Measurements from ENCODE around the gene SDK1.

Gene SDK1

DNA sequence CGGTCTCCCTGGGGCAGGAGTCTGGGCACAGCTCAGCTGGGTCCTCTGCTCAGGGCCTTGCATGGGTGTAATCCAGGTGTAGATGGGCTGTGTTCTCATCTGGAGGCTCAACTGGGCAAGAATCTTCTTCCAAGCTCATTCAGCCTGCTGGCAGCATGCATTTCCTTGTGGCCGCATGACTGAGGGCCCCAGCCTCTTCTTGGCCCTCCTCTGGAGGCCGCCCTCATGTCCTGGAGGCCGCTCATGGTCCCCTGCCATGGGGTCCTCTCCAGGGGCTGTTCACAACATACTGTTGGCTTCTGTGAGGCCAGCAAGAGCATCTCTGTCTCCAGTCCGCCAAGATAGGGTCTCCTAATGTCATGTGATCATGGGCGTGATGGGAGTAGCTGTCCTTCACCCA, 943.6 kb downstream of the SDK1 start:
- no CpG with 5 or more reads among the region's 6 CpGs for WGBS, 2 donors (ENCODE audit: extremely low coverage in 2 of 2, insufficient read length in 2 of 2, insufficient replicate concordance in 1 of 2)

GRCh38 chr7:4245135-4245865, 944.2 kb downstream of the SDK1 start:
- H3K9me3 ChIP-seq (replicated peaks in 1 of 2; ENCODE audit: control insufficient read depth in 2 of 2, insufficient read depth in 1 of 2, low read depth in 1 of 2, low read length in 2 of 2), result peaks cover 0 to 3% of the 10 kb centered on the region in 2 donors
- no peak overlapping the region for H2AFZ ChIP-seq (ENCODE audit: low read length)
- DNase-seq (ENCODE audit: low spot score), result no peak
- H3K23ac ChIP-seq (ENCODE audit: low read depth, low read length, poor library complexity), result no peak overlapping the region
- no peak overlapping the region for H2BK12ac ChIP-seq (ENCODE audit: low read length)
- no peak overlapping the region for H3K9ac ChIP-seq (ENCODE audit: low read depth, low read length, poor library complexity)
- no peaks in the 10 kb centered on the region for H3K27me3 ChIP-seq (ENCODE audit: control insufficient read depth in 3 of 3, insufficient read depth in 3 of 3, low read depth in 1 of 3, low read length in 3 of 3)
- no peak overlapping the region for H3K27ac ChIP-seq (replicated peaks; ENCODE audit: low read length)
- H3K4me3 ChIP-seq (ENCODE audit: low read length in 2 of 2), result peak overlapping the region in 1 of 2 donors; percentile 28
- H3K79me1 ChIP-seq (ENCODE audit: low read depth, low read length), result no peaks in the 10 kb centered on the region
- no peak overlapping the region for H2AK5ac ChIP-seq (ENCODE audit: low read depth, low read length)
- H2BK5ac ChIP-seq (ENCODE audit: low read length), result no peak overlapping the region
- H3K14ac ChIP-seq (ENCODE audit: low read length), result peak overlapping the region; percentile 83
- WGBS, 2 donors (ENCODE audit: extremely low coverage in 2 of 2, insufficient read length in 2 of 2, insufficient replicate concordance in 1 of 2), result no CpG with 5 or more reads among the region's 19 CpGs
- H3K36me3 ChIP-seq (replicated peaks in 1 of 2; ENCODE audit: control insufficient read depth in 2 of 2, insufficient read depth in 2 of 2, low read length in 2 of 2), result peaks cover 0 to 9% of the 10 kb centered on the region in 2 donors
- no peak overlapping the region for H4K91ac ChIP-seq (ENCODE audit: low read depth, low read length, poor library complexity)
- peaks cover 0 to 7% of the 10 kb centered on the region in 2 donors for H3K4me1 ChIP-seq (ENCODE audit: control insufficient read depth in 2 of 2, insufficient read depth in 1 of 2, low read depth in 1 of 2, low read length in 2 of 2)
- H4K8ac ChIP-seq (ENCODE audit: low read depth, low read length), result no peak overlapping the region
- H2BK15ac ChIP-seq (ENCODE audit: low read length), result no peak overlapping the region
- H3K18ac ChIP-seq (ENCODE audit: low read length), result peak overlapping the region; percentile 63
- no peak overlapping the region for H3K4ac ChIP-seq (ENCODE audit: low read length)
- H3K4me2 ChIP-seq (ENCODE audit: insufficient read depth, low read length, poor library complexity, severe bottlenecking), result no peak overlapping the region
- H2BK120ac ChIP-seq (ENCODE audit: low read depth, low read length), result no peak overlapping the region

More for the DNA sequence above, 943.6 kb downstream of the SDK1 start:
- Histone ChIP-seq H3K4me1 (ENCODE audit: control insufficient read depth in 2 of 2, insufficient read depth in 1 of 2, low read depth in 1 of 2, low read length in 2 of 2) (peaks cover 0 to 8% of the 10 kb centered on the region in 2 donors), H3K4me2 (ENCODE audit: insufficient read depth, low read length, poor library complexity, severe bottlenecking) (no peak overlapping the region), H2BK120ac (ENCODE audit: low read depth, low read length) (no peak overlapping the region), H3K18ac (ENCODE audit: low read length) (no peak overlapping the region), H4K91ac (ENCODE audit: low read depth, low read length, poor library complexity) (no peak overlapping the region), H2AK5ac (ENCODE audit: low read depth, low read length) (no peak overlapping the region), H3K27me3 (ENCODE audit: control insufficient read depth in 3 of 3, insufficient read depth in 3 of 3, low read depth in 1 of 3, low read length in 3 of 3) (no peaks in the 10 kb centered on the region), H2BK15ac (ENCODE audit: low read length) (no peak overlapping the region), H2AFZ (ENCODE audit: low read length) (no peak overlapping the region), H2BK12ac (ENCODE audit: low read length) (no peak overlapping the region), H3K36me3 (replicated peaks in 1 of 2; ENCODE audit: control insufficient read depth in 2 of 2, insufficient read depth in 2 of 2, low read length in 2 of 2) (peaks cover 0 to 9% of the 10 kb centered on the region in 2 donors), H2BK5ac (ENCODE audit: low read length) (no peak overlapping the region), H3K27ac (replicated peaks; ENCODE audit: low read length) (no peak overlapping the region), H3K9ac (ENCODE audit: low read depth, low read length, poor library complexity) (no peak overlapping the region), H3K23ac (ENCODE audit: low read depth, low read length, poor library complexity) (no peak overlapping the region), H3K4me3 (ENCODE audit: low read length in 2 of 2) (no peak overlapping the region), H3K4ac (ENCODE audit: low read length) (no peak overlapping the region), H3K9me3 (replicated peaks in 1 of 2; ENCODE audit: control insufficient read depth in 2 of 2, insufficient read depth in 1 of 2, low read depth in 1 of 2, low read length in 2 of 2) (peaks cover 0 to 3% of the 10 kb centered on the region in 2 donors), H4K8ac (ENCODE audit: low read depth, low read length) (no peak overlapping the region), H3K14ac (ENCODE audit: low read length) (no peak overlapping the region), H3K79me1 (ENCODE audit: low read depth, low read length) (no peaks in the 10 kb centered on the region)
- no peak for DNase-seq (ENCODE audit: low spot score)

DNA sequence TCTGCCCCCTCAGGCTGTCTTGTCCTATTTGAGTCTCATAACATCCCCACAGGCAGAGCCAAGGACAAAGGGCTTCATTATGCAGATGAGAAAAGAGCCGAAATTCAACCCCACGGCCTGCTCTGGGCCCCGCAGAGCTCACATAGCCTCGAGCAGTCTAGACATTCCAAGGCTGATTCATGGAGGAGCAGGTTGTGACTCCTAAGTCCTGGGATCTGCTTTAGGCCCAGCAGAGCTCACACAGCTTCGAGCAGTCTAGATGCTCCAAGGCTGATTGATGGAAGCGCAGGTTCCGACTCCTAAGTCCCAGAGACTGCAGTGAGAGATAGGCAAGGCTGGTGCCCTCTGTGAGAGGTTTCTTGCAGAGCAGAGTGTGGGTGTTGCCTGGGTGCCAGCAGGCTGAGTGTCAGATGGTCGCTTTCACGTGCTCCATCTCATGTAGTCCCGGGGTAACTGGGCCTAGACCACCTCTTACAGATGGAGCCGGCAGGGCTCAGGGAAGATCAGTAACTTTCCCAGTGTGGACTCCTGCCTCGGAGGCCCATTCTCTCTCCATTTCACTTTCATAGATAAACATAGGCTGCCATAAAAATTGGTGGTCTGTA, 944.9 kb downstream of the SDK1 start:
- H2BK15ac ChIP-seq (ENCODE audit: low read length), result no peak overlapping the region
- peak overlapping the region; percentile 5 for H3K14ac ChIP-seq (ENCODE audit: low read length)
- no peak for DNase-seq (ENCODE audit: low spot score)
- H3K18ac ChIP-seq (ENCODE audit: low read length), result peak overlapping the region; percentile 32
- peaks cover 0 to 3% of the 10 kb centered on the region in 2 donors for H3K9me3 ChIP-seq (replicated peaks in 1 of 2; ENCODE audit: control insufficient read depth in 2 of 2, insufficient read depth in 1 of 2, low read depth in 1 of 2, low read length in 2 of 2)
- peaks cover 0 to 9% of the 10 kb centered on the region in 2 donors for H3K36me3 ChIP-seq (replicated peaks in 1 of 2; ENCODE audit: control insufficient read depth in 2 of 2, insufficient read depth in 2 of 2, low read length in 2 of 2)
- no peak overlapping the region for H2BK120ac ChIP-seq (ENCODE audit: low read depth, low read length)
- H3K4me1 ChIP-seq (ENCODE audit: control insufficient read depth in 2 of 2, insufficient read depth in 1 of 2, low read depth in 1 of 2, low read length in 2 of 2), result peaks cover 0 to 4% of the 10 kb centered on the region in 2 donors
- H3K79me1 ChIP-seq (ENCODE audit: low read depth, low read length), result no peaks in the 10 kb centered on the region
- H3K4me2 ChIP-seq (ENCODE audit: insufficient read depth, low read length, poor library complexity, severe bottlenecking), result no peak overlapping the region
- H2BK12ac ChIP-seq (ENCODE audit: low read length), result no peak overlapping the region
- WGBS, 2 donors (ENCODE audit: extremely low coverage in 2 of 2, insufficient read length in 2 of 2, insufficient replicate concordance in 1 of 2), result no CpG with 5 or more reads among the region's 12 CpGs
- no peak overlapping the region for H4K91ac ChIP-seq (ENCODE audit: low read depth, low read length, poor library complexity)
- H3K27me3 ChIP-seq (ENCODE audit: control insufficient read depth in 3 of 3, insufficient read depth in 3 of 3, low read depth in 1 of 3, low read length in 3 of 3), result no peaks in the 10 kb centered on the region
- no peak overlapping the region for H3K4me3 ChIP-seq (ENCODE audit: low read length in 2 of 2)
- H3K27ac ChIP-seq (replicated peaks; ENCODE audit: low read length), result no peak overlapping the region
- H3K23ac ChIP-seq (ENCODE audit: low read depth, low read length, poor library complexity), result no peak overlapping the region
- H2AFZ ChIP-seq (ENCODE audit: low read length), result no peak overlapping the region
- H2AK5ac ChIP-seq (ENCODE audit: low read depth, low read length), result no peak overlapping the region
- no peak overlapping the region for H3K4ac ChIP-seq (ENCODE audit: low read length)
- no peak overlapping the region for H2BK5ac ChIP-seq (ENCODE audit: low read length)
- H3K9ac ChIP-seq (ENCODE audit: low read depth, low read length, poor library complexity), result no peak overlapping the region
- H4K8ac ChIP-seq (ENCODE audit: low read depth, low read length), result no peak overlapping the region

- Histone ChIP-seq H3K27ac (replicated peaks; ENCODE audit: low read length) (no peak overlapping the region), H3K18ac (ENCODE audit: low read length) (no peak overlapping the region), H3K14ac (ENCODE audit: low read length) (no peak overlapping the region), H3K23ac (ENCODE audit: low read depth, low read length, poor library complexity) (no peak overlapping the region), H3K9me3 (replicated peaks in 1 of 2; ENCODE audit: control insufficient read depth in 2 of 2, insufficient read depth in 1 of 2, low read depth in 1 of 2, low read length in 2 of 2) (peaks cover 0 to 3% of the 10 kb centered on the region in 2 donors), H2AK5ac (ENCODE audit: low read depth, low read length) (no peak overlapping the region), H2AFZ (ENCODE audit: low read length) (no peak overlapping the region), H2BK12ac (ENCODE audit: low read length) (no peak overlapping the region), H3K36me3 (replicated peaks in 1 of 2; ENCODE audit: control insufficient read depth in 2 of 2, insufficient read depth in 2 of 2, low read length in 2 of 2) (peaks cover 0 to 9% of the 10 kb centered on the region in 2 donors), H3K4ac (ENCODE audit: low read length) (no peak overlapping the region), H3K4me1 (ENCODE audit: control insufficient read depth in 2 of 2, insufficient read depth in 1 of 2, low read depth in 1 of 2, low read length in 2 of 2) (peaks cover 0 to 4% of the 10 kb centered on the region in 2 donors), H2BK5ac (ENCODE audit: low read length) (no peak overlapping the region), H3K4me2 (ENCODE audit: insufficient read depth, low read length, poor library complexity, severe bottlenecking) (no peak overlapping the region), H3K27me3 (ENCODE audit: control insufficient read depth in 3 of 3, insufficient read depth in 3 of 3, low read depth in 1 of 3, low read length in 3 of 3) (no peaks in the 10 kb centered on the region), H4K91ac (ENCODE audit: low read depth, low read length, poor library complexity) (no peak overlapping the region), H3K9ac (ENCODE audit: low read depth, low read length, poor library complexity) (no peak overlapping the region), H2BK120ac (ENCODE audit: low read depth, low read length) (no peak overlapping the region), H4K8ac (ENCODE audit: low read depth, low read length) (no peak overlapping the region), H3K4me3 (ENCODE audit: low read length in 2 of 2) (no peak overlapping the region), H2BK15ac (ENCODE audit: low read length) (no peak overlapping the region), H3K79me1 (ENCODE audit: low read depth, low read length) (no peaks in the 10 kb centered on the region)
- WGBS, 2 donors (ENCODE audit: extremely low coverage in 2 of 2, insufficient read length in 2 of 2, insufficient replicate concordance in 1 of 2), result no CpG with 5 or more reads among the region's 11 CpGs
- no peak for DNase-seq (ENCODE audit: low spot score)
These were observed 945.5 kb downstream of the SDK1 start for GRCh38 chr7:4246536-4246935.
